NOMO-1 (cell line): ENCODE data around the gene SCRN1.
A peak's percentile ranks its signal among the peaks of the same experiment; 100 is the strongest.

Experiments used
- DNase-seq, 2 experiments: peaks; one replicate each; lab custom pipeline; 2025; ENCODE audit not compliant: unreplicated experiment in 2 of 2; lab: John Stamatoyannopoulos, UW

SCRN1 gene

GRCh38 chr7:29935111-29935510 is 54.5 kb downstream of the SCRN1 start:
- DNase-seq: no peak

DNA sequence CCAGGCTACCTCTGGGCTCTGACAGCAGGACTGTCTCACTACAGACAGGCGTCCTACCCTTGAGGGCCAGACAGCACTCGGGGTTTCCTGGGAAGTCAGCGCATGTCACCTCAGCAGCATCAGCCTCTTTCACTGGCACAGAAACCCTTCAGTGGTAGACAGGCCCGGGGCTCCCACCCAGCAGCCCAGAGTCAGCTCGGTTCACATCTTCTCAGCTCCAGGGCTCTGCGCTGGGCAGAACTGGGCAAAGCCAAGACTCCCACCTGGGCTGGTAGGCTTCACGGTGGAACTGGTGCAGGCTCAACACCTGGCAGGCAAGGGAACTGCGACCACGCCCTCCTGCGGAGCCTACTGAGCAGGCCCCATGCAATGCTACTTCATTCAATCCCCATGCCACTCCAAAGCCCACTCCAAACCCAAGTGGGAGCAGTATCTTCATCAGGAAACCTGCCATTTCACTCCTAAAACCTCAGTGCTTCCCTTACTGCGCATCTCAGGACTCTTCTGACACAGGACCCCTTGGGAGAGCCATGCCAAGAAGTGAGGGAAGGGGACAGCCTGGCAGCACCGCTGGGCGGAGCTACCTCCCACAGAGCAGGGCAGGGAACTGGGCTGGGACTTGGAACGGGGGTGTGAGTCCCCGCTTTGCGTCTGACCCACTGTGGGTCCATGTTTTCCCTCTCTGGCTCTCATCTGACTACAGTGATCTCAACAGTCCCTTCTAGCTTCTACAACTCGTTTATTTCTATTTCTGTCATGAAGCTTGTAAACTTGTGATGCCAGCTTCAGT is 60.4 kb downstream of the SCRN1 start:
- no peak for DNase-seq

DNA sequence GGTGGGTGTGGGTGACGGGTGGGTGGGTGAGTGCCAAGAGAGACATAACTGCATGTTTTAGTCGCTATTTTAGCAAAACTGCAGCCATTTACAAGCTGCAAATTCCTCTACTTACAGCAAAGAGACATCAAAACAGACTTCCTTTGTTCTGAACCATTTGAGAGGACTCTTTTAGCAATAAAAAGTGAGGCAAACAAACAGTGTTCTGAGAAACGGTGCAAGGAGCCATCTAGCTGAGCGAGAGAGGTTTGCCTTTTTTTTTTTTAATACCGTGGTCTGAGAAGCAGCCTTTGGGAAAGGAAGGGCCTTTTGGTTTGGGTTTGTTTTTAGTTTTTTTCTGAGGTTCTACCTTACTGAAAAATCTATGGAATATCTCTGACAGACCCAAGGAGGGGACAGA is 62.9 kb downstream of the SCRN1 start:
- DNase-seq: no peak

GRCh38 chr7:29926216-29926615 is 63.4 kb downstream of the SCRN1 start:
- no peak for DNase-seq

- DNase-seq: no peak
Observed at GRCh38 chr7:29924684-29925083, 64.9 kb downstream of the SCRN1 start.

DNA sequence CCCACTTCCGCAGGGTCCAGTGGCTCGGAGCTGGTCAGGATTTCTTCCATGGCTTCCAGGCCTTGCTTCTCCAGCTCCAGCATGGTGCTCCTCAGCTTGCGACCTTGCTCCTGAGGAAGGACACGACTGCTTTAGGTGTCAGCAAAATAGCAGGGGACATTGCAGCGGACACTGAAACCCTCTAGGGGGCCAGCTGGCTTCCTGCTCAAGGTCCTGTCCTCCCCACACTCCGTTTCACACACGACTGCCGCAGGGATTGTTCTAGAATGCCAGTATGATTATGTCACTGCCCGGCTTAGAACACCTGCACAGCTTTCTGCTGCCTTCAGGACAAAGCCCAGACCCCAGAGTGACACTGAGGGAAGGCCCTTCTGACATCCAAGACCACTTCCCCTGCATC is 65.6 kb downstream of the SCRN1 start:
- DNase-seq: no peak

DNA sequence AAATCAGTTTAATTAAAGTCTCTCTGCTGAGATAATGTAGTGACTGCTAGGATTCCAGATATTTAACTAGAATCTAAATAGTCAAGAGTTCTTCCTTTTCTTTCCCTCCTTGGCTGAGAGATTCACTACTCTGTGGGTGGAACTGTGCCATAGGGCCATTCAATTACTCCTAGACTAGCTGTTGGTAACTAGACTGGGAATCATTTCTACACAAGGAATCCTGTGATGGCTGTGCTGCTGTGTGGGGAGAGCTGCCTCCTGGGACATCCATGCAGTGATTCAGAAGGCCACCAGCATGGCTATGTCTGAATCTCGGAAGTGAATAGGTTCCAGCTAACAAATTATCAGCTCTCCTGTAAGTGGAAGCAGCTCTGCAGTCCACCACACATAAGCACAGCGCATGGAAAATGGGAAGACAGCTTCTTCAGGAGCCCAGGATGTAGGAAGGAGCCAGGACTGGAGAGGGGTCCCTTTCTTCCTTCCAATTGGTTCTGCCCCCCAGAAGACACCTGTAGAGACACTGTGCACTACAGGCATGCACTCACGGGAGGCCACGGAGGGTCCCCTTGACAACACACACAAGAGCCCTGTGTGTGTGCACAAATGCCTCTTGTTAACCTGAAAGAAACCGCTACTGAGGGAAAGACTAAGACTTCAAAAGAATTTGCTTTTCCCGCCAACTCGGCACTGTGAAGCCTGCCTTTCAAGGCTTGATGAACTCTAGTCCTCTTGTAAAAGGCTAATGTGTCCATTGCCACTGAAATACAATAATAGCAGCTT is 66.5 kb downstream of the SCRN1 start:
- DNase-seq: no peak

DNA sequence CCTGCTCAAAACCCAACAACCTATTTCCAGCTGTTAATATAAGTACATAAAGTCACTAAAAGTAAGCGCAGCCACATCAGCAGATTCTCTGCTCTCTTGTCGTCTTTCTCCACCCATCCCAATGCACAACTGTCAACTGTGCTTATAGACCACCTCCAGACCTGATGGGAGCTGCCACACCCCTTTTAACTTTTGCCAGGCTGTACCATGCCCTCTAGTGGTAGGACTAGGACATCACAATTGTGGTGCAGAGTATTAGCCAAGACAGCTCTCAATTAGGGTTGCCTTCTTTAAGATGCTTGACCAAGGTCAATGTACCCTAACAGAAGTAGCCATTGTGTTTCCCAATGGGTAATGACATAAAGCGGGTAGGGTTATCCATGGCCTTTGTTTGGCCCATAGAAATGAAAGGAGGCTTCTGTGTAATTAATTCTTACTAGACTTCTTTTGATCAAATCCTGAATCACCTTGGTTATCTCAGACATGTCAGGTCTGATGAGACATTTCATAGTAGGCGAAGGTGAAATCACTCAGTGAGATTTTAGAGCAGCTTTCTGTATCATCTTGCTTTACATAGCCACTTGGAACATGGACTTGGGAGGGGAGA is 68.1 kb downstream of the SCRN1 start:
- peak; percentile 54 to 69 for DNase-seq

DNA sequence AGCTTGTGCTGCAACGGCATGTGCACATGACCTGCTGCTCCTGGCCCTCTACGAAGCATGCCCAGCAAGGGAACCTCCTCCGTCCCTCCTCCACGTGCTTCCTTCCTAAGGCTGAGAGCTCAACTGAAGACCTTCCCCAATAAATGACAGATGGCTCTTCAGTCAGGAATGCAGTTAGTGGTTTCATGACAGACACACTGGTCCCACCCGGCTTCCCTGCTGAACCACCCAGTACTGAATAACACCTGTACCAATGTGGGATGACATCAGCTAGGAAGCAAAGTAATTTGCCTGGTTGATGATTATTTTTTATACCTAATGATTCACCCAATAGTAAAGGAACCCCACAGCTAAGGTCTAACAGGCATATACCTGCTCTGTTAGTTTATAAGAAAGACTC is 69.1 kb downstream of the SCRN1 start:
- DNase-seq: no peak

DNA sequence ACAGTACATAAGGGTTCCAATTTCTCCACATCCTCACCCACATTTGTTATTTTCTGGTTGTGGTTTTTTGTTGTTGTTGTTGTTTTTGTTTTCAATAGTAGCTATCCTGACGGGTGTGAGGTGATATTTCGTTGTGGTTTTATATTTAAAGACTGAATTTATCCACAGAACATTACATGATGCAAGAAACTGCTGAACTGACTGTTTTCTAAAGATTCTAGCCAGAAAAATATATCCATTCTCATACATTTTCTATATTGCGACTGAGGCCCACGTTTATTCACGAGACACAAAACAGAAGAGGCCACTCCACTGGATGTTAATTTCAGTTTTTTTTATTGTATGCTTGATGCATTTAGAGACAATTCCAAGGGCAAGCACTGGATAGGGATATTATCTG is 69.8 kb downstream of the SCRN1 start:
- DNase-seq: no peak

- DNase-seq: no peak
Observed at GRCh38 chr7:29918850-29919249, 70.8 kb downstream of the SCRN1 start.

DNA sequence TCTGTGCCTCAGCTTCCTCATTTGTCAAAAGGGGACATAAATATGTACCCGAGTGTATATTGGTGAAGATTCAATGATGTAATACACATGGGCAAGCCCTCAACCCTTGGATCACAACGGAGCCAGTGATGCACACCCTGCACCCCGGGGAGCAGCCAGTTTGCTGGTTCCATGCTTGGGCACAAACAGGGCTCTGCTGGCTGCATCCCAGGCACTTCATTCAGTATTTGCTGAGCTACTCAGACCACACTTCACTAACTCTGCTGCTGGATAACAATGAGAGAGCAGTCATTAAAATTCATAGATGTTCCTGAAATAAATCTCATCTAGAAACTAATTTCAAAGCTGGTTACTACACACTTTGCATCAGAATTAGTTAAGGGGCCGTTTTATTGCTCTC is 72.0 kb downstream of the SCRN1 start:
- DNase-seq: no peak

DNA sequence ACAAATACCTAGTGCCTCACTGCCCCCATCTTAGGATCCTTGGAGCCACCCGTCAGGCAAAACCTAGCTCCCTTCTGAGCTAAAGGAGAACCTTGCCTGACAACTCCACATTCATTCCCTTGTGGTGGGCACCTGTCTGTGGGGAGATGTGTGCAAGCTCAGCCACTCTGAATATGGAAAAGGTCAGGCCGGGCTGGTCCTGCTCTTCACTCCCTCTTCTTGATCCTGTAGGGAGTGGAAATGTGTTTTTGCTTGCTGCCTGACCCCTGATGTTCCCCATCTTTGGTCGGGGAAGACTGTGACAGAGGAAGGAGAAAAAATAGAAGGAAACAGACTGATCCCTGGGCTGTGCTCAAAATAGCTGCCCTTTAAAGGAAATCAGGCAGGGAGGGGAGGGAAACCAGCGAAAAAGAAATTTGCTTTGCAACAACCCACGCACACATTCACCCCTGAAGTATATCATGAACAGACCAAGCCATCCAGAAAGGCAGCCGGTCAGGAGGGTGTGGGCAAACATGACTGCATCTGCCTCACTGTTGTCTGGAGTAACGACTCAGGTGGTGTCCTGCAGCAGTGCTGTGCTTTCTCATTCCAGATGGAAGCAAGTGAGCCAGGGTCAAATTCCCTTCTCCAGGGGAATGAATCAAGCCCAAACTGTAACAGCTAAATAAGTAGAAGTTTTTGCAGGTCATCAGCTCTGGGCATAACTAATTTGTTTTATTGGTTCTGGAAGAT is 74.0 kb downstream of the SCRN1 start:
- no peak for DNase-seq

DNA sequence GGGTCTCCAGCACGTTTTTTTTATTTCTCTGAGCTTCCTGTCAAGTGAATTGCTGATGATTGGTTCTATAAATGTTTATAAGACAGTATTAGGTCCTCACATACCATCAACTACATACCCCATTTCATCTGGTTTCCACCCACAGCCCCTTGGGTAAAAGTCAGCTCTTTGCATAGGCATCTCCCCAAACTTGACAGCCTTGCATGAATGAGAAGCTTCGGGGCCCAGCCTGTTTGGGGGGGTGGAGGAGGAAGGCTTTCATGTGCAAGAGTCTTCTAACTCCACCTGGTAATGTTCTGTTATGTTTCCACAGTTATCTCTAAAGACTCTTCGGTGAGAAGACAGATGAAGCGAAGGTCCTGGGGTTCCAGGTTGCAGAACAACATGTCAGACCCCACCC is 75.4 kb downstream of the SCRN1 start:
- DNase-seq: no peak

GRCh38 chr7:29906200-29907022 is 83.2 kb downstream of the SCRN1 start:
- no peak for DNase-seq

GRCh38 chr7:29900745-29901144 is 88.9 kb downstream of the SCRN1 start:
- DNase-seq: no peak

DNA sequence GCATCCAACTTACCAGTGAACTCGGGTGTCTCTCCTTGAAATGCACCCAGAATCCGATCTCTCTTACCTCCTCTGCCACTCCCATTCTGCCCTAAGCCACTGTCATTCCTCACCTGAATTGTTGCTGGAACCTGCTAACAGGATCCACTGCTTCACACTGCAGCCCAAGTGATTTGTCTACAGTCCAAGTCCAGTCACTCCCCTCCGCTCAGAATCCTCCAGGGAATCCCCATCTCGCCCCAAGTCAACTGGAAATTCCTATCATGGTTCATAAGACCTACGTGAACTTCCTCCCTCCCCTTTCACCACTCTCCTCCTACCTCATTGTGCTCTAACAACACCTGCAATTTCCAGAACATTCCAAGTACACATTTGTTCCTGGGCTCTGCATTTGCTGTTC is 91.3 kb downstream of the SCRN1 start:
- DNase-seq: no peak

DNA sequence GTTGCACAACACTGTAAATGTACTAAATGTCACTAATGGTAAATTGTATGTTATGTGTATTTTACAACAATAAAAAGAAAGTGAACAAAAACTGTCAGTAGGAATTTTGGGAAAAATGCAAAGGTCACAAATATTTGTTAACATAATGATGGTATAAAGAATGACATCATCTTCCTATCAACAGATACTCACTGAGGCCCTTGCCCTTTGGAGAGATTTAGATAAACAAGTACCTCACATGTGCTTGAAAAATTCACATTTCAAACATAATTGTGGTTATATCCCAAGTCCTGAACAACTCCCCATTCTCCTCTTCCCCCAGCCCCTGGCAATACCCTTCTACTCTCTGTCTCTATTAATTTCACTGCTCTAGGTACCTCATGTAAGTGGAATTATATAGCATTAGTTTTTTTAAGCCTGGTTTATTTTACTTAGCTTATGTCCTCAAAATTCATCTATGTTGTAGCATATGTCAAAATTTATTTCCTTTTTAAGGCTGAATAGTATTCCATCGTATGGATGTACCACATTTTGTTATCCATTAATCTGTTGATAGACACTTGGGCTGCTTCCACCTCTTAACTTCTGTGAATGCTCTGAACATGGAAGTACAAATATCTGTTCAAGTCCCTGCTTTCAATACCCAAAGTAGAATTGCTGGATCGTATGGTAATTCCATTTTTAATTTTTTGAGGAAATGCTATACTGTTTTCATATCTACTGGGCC is 92.8 kb downstream of the SCRN1 start:
- DNase-seq: no peak

DNA sequence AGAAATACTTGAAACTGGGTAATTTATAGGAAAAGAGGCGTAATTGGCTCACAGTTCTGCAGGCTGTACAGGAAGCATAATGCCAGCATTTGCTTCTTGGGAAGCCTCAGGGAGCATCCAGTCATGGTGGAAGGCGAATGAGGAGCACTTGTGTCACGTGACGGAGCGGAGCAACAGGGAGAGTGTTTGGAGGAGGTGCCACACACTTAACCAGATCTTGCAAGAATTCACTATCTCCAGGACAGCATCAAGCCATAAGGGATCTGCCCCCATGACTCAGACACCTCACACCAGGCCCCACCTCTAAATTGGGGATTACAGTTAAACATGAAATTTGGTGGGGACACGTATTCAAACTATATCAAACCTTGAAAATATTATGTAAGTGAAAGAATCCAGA is 94.0 kb downstream of the SCRN1 start:
- DNase-seq: no peak

- no peak for DNase-seq
Observed at GRCh38 chr7:29894256-29894655, 95.3 kb downstream of the SCRN1 start.
